Esophagus squamous epithelium (tissue), 5 donors: ENCODE data around the gene GAS2L1. TPM values are rescaled to one million over a fixed set of nuclear protein-coding genes. Genes with fewer than 3 reads are reported as not detected.

Experiments
- DNase-seq: peaks from one replicate; lab custom pipeline; 2025; lab: John Stamatoyannopoulos, UW
- H3K27ac ChIP-seq, 4 donors: fragments of 200-600 bp; sonication (generic); one replicate each; pipeline ENCODE4 v1.5.1; 2016 to 2019; ENCODE audit warnings: mild to moderate bottlenecking in 1 of 4
- H3K27me3 ChIP-seq, 4 donors: fragments of 200-600 bp; sonication (generic); 1 replicate in 3 of 4; 2 replicates in 1 of 4; pipeline versions ENCODE4 v1.5.1 to v1.6.0; 2017 to 2021; ENCODE audit warnings: antibody characterized with exemption in 1 of 4
- H3K36me3 ChIP-seq, 3 donors: fragments of 200-600 bp; sonication (generic); one replicate each; pipeline ENCODE4 v1.5.1; 2016 to 2019
- H3K4me1 ChIP-seq, 3 donors: fragments of 200-600 bp; sonication (generic); one replicate each; pipeline ENCODE4 v1.5.1; 2017 to 2019
- H3K4me3 ChIP-seq, 4 donors: fragments of 200-600 bp; sonication (generic); 1 replicate in 3 of 4; 2 replicates in 1 of 4; pipeline ENCODE4 v1.5.1; 2016 to 2019; ENCODE audit warnings: mild to moderate bottlenecking in 2 of 4, moderate library complexity in 1 of 4
- H3K9me3 ChIP-seq, 3 donors: fragments of 200-600 bp; sonication (generic); one replicate each; pipeline ENCODE4 v1.5.1; 2016 to 2019
- CTCF ChIP-seq, 6 experiments: fragments of 450-650 bp in 4 of 6; fragments of 200-600 bp in 2 of 6; sonication (generic) in 2 of 6; IDR thresholded peaks; one replicate each; pipeline ENCODE4 v1.5.1; 2016 to 2019; ENCODE audit warnings: antibody characterized with exemption in 6 of 6, mild to moderate bottlenecking in 4 of 6, moderate library complexity in 4 of 6
- POLR2A ChIP-seq, 4 donors: fragments of 450-650 bp; IDR thresholded peaks; one replicate each; pipeline ENCODE4 v1.6.1; 2017; ENCODE audit warnings: antibody characterized with exemption in 4 of 4, mild to moderate bottlenecking in 4 of 4, moderate library complexity in 3 of 4
- WGBS, 2 donors: methylation state at CpG; one replicate each; pipeline ENCODE4 v1.1.5; 2018; 5-methylcytosine and 5-hydroxymethylcytosine counted together
- intact Hi-C: fragments of 100-400 bp; cut with DNase I; formaldehyde crosslinking; loops from one replicate; pipeline ENCODE4 v1.15.0; 2022
- total RNA-seq, 4 donors: library from RNA; depleted of rRNA; stranded (reverse); fragments of >200 nt; gene quantifications; one replicate each; pipeline ENCODE4 v1.1.0, GENCODE V29; 2016
- donor health status: DM: yes; HTN: yes; CAD: no.

The GAS2L1 gene
- total RNA-seq, 4 donors from 2014 or later: 26.9 to 52.1 (median 36.9) TPM

GRCh38 chr22:29317827-29318454, 11.5 kb downstream of the GAS2L1 start:
- Histone ChIP-seq H3K27me3 (peaks cover 4 to 42% (median 8%) of the 10 kb centered on the region in 4 donors), H3K9me3 (no peaks in the 10 kb centered on the region), H3K4me1 (peaks cover 21 to 32% (median 28%) of the 10 kb centered on the region in 3 donors), H3K4me3 (no peak overlapping the region), H3K27ac (no peak overlapping the region), H3K36me3 (no peaks in the 10 kb centered on the region)
- DNase-seq: no peak
- TF ChIP-seq CTCF (IDR thresholded peaks at IDR 0.05) (no peak), POLR2A (IDR thresholded peaks at IDR 0.05) (no peak)
- intact Hi-C loops: no loop called here
- WGBS, 2 donors: 95 to 98% methylated on average over 7 to 8 of the region's 18 CpGs

GRCh38 chr22:29319072-29319471, 12.6 kb downstream of the GAS2L1 start:
- 64 to 80% methylated on average over 1 to 2 of the region's 2 CpGs for WGBS, 2 donors
- intact Hi-C loops: no loop called here

GRCh38 chr22:29320546-29320945, 14.1 kb downstream of the GAS2L1 start:
- H3K36me3 ChIP-seq: no peaks in the 10 kb centered on the region
- no peak overlapping the region for H3K27ac ChIP-seq
- intact Hi-C loops: no loop called here
- 48 to 93% methylated on average over 1 of the region's 1 CpG for WGBS, 2 donors
- peaks cover 3 to 6% (median 4%) of the 10 kb centered on the region in 3 donors for H3K4me1 ChIP-seq
- TF ChIP-seq CTCF (IDR thresholded peaks at IDR 0.05): no peak
- no peak for TF ChIP-seq POLR2A (IDR thresholded peaks at IDR 0.05)
- H3K9me3 ChIP-seq: no peaks in the 10 kb centered on the region
- peaks cover 0 to 16% (median 2%) of the 10 kb centered on the region in 4 donors for H3K27me3 ChIP-seq
- H3K4me3 ChIP-seq: no peak overlapping the region
- no peak for DNase-seq

More at GRCh38 chr22:29319072-29319471, 12.6 kb downstream of the GAS2L1 start:
- Histone ChIP-seq H3K27me3 (peaks cover 0 to 30% (median 8%) of the 10 kb centered on the region in 4 donors), H3K36me3 (no peaks in the 10 kb centered on the region), H3K4me1 (peaks cover 12 to 20% (median 18%) of the 10 kb centered on the region in 3 donors), H3K27ac (no peak overlapping the region), H3K4me3 (no peak overlapping the region), H3K9me3 (no peaks in the 10 kb centered on the region)
- TF ChIP-seq CTCF (IDR thresholded peaks at IDR 0.05) (no peak), POLR2A (IDR thresholded peaks at IDR 0.05) (no peak)
- DNase-seq: no peak

- Histone ChIP-seq H3K9me3 (no peaks in the 10 kb centered on the region), H3K4me1 (no peaks in the 10 kb centered on the region), H3K4me3 (no peak overlapping the region), H3K27ac (no peak overlapping the region), H3K36me3 (peaks cover 12 to 26% (median 20%) of the 10 kb centered on the region in 3 donors), H3K27me3 (no peaks in the 10 kb centered on the region)
- TF ChIP-seq CTCF (IDR thresholded peaks at IDR 0.05) (no peak), POLR2A (IDR thresholded peaks at IDR 0.05) (no peak)
- no peak for DNase-seq
- intact Hi-C loops: no loop called here
Observed at GRCh38 chr22:29323641-29324040, 17.2 kb downstream of the GAS2L1 start.

GRCh38 chr22:29325356-29325755, 18.9 kb downstream of the GAS2L1 start:
- no peak overlapping the region for H3K27ac ChIP-seq
- intact Hi-C loops: no loop called here
- WGBS, 2 donors: 74 to 78% methylated on average over 8 of the region's 8 CpGs
- TF ChIP-seq CTCF (IDR thresholded peaks at IDR 0.05): no peak
- no peak for TF ChIP-seq POLR2A (IDR thresholded peaks at IDR 0.05)
- H3K9me3 ChIP-seq: no peaks in the 10 kb centered on the region
- peaks cover 0 to 2% (median 0%) of the 10 kb centered on the region in 3 donors for H3K4me1 ChIP-seq
- H3K27me3 ChIP-seq: no peaks in the 10 kb centered on the region
- DNase-seq: no peak
- H3K4me3 ChIP-seq: no peak overlapping the region
- peaks cover 20 to 43% (median 33%) of the 10 kb centered on the region in 3 donors for H3K36me3 ChIP-seq
